MCF 10A (cell line): ENCODE measurements around the gene SNAI3. TPM values are rescaled to one million over a fixed set of nuclear protein-coding genes. Genes with fewer than 3 reads are reported as not detected.

ENCODE experiments used
- BruUV-seq: library from RNA; stranded (reverse); fragments of 400-500 nt; replicated peaks from 2 replicates; lab custom pipeline; 2021; lab: Mats Ljungman, UMichigan
- CTCF ChIA-PET: fragments of 300-600 bp; sonication (Branson Sonifier 250); formaldehyde crosslinking; extraction: SDS; loops from one replicate; lab custom pipeline; 2021; ENCODE audit warnings: antibody characterized with exemption, inconsistent platforms; lab: Yijun Ruan, JAX
- POLR2A ChIA-PET: fragments of 300-600, 350-650 bp; sonication (Branson Sonifier 250); formaldehyde crosslinking; extraction: SDS; loops from one replicate; lab custom pipeline; 2020; ENCODE audit warnings: antibody characterized with exemption, inconsistent platforms; lab: Yijun Ruan, JAX
- DNase-seq: peaks from one replicate; pipeline ENCODE4 v3.0.0-alpha.2; 2018; ENCODE audit not compliant: unreplicated experiment
- H3K27ac Mint-ChIP-seq: one replicate; pipeline ENCODE4 v1.8.0; 2022; ENCODE audit warnings: mild to moderate bottlenecking, low read depth, mixed read lengths; ENCODE audit not compliant: unreplicated experiment
- H3K27me3 Mint-ChIP-seq: one replicate; pipeline ENCODE4 v1.8.0; 2022; ENCODE audit warnings: mixed read lengths; ENCODE audit not compliant: insufficient read depth, unreplicated experiment
- H3K36me3 Mint-ChIP-seq: one replicate; pipeline ENCODE4 v1.8.0; 2022; ENCODE audit warnings: mild to moderate bottlenecking, moderate library complexity, mixed read lengths; ENCODE audit not compliant: insufficient read depth, unreplicated experiment
- H3K4me1 Mint-ChIP-seq: one replicate; pipeline ENCODE4 v1.8.0; 2022; ENCODE audit warnings: mixed read lengths; ENCODE audit not compliant: insufficient read depth, unreplicated experiment
- H3K4me3 Mint-ChIP-seq: one replicate; pipeline ENCODE4 v1.8.0; 2022; ENCODE audit warnings: mild to moderate bottlenecking, moderate library complexity, mixed read lengths; ENCODE audit not compliant: unreplicated experiment
- H3K9me3 Mint-ChIP-seq: one replicate; pipeline ENCODE4 v1.8.0; 2022; ENCODE audit warnings: mixed read lengths; ENCODE audit not compliant: unreplicated experiment
- CTCF ChIP-seq: fragments of 200-600 bp; IDR thresholded peaks from one replicate; pipeline ENCODE4 v1.8.0; 2022; ENCODE audit warnings: antibody characterized with exemption, mild to moderate bottlenecking; ENCODE audit not compliant: unreplicated experiment
- intact Hi-C: fragments of 100-400 bp; cut with micrococcal nuclease; formaldehyde crosslinking; loops from 2 replicates; pipeline ENCODE4 v1.14.1; 2022
- total RNA-seq: library from RNA; stranded (reverse); gene quantifications from 2 replicates; pipeline ENCODE4 v1.2.3, GENCODE V29; 2022

The SNAI3 gene
- total RNA-seq, 1 experiment from 2014 or later, result not detected

- POLR2A ChIA-PET, result no interaction called here
- no peak for DNase-seq
- Mint-ChIP-seq H3K27me3 (no peaks in the 10 kb centered on the region), H3K4me1 (no peaks in the 10 kb centered on the region), H3K4me3 (no peak overlapping the region), H3K9me3 (no peaks in the 10 kb centered on the region), H3K27ac (no peak overlapping the region), H3K36me3 (peaks cover 23% of the 10 kb centered on the region)
- intact Hi-C loops, result no loop called here
- no peak for TF ChIP-seq CTCF
- CTCF ChIA-PET, result no interaction called here
- no TSS peak for BruUV-seq
Measured at GRCh38 chr16:88731699-88732098, 45.4 kb upstream of the SNAI3 start.

- POLR2A ChIA-PET, result no interaction called here
- TF ChIP-seq CTCF, result no peak
- DNase-seq, result no peak
- Mint-ChIP-seq H3K27ac (no peak overlapping the region), H3K4me3 (no peak overlapping the region), H3K4me1 (no peaks in the 10 kb centered on the region), H3K9me3 (no peaks in the 10 kb centered on the region), H3K27me3 (no peaks in the 10 kb centered on the region), H3K36me3 (peaks cover 27% of the 10 kb centered on the region)
- BruUV-seq, result no TSS peak
- intact Hi-C loops, result no loop called here
- CTCF ChIA-PET, result interaction anchor here (0.6 kb wide), 1 partner anchor 23 kb away, joined by 3 read pairs; no protein-coding TSS in a partner anchor
Measured at GRCh38 chr16:88730632-88731607, 44.6 kb upstream of the SNAI3 start.

DNA sequence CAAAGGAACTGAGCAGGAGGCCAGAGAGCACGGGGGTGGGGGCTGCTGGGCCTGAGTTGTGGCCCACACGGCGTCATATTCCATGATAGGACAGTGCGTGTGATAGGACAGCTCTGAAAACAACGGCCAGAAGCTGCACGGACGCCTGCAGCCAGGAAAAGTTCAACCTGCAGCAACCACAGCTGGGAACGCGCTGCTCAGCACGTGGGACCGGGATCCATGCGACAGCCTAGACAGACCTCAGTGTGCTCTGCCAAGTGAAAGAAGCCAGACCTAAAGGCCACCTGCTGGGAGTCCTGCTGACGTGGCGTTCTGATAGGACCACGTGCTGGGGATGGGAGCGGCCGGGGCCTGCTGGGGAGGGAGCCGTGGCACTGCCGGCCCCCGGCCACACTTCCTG, 41.6 kb upstream of the SNAI3 start:
- ChIA-PET CTCF (no interaction called here), POLR2A (no interaction called here)
- no peak for TF ChIP-seq CTCF
- Mint-ChIP-seq H3K27me3 (no peaks in the 10 kb centered on the region), H3K9me3 (no peaks in the 10 kb centered on the region), H3K36me3 (peaks cover 35% of the 10 kb centered on the region), H3K4me1 (no peaks in the 10 kb centered on the region), H3K4me3 (no peak overlapping the region), H3K27ac (no peak overlapping the region)
- BruUV-seq, result no TSS peak
- DNase-seq, result no peak
- intact Hi-C loops, result no loop called here

- H3K27ac Mint-ChIP-seq, result no peak overlapping the region
- no peaks in the 10 kb centered on the region for H3K9me3 Mint-ChIP-seq
- intact Hi-C loops, result no loop called here
- H3K36me3 Mint-ChIP-seq, result peaks cover 37% of the 10 kb centered on the region
- BruUV-seq, result no TSS peak
- TF ChIP-seq CTCF, result no peak
- H3K4me3 Mint-ChIP-seq, result no peak overlapping the region
- DNase-seq, result no peak
- ChIA-PET CTCF (no interaction called here), POLR2A (no interaction called here)
- no peaks in the 10 kb centered on the region for H3K27me3 Mint-ChIP-seq
- no peaks in the 10 kb centered on the region for H3K4me1 Mint-ChIP-seq
Measured at GRCh38 chr16:88726981-88727380, 40.7 kb upstream of the SNAI3 start.
